ENCODE results near the gene MTHFD1L.

The MTHFD1L gene

DNA sequence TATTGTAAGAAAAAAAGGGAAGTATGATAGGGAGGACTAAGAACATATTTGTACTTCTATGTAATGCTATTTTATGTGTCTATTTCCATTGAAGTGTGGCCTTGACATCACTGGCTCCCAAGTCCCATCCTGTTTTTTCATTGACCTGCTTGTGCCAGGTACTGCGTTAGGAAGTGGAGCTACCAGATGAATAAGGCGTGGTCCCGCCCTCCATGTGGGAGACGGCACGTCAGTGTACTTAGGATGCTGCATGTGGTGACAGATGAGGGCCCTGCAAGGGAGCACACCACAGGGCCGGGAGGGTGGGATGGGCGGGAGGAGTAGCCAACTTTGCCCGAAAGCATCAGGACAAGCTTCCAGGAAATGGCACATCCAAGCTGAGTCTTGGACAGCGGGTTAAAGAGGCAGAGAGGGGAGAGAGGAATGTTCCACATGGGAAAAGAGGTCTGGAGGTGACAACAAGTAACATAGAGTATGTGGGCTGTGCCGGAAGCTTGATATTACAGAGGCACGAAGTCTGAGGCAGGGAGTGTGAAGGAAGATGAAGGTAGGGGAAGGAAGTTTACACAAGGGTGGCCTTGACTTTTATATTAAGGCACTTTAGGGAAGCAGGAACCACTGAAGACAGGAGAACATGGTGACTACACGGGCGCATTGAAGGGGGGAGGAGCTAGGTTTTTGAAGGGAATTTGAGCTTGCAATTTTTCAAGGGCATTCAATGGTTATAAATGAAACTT lies 140.6 kb downstream of the MTHFD1L start:
- Histone ChIP-seq H3K4me3 (no peak overlapping the region), H3K27ac (no peak overlapping the region)

DNA sequence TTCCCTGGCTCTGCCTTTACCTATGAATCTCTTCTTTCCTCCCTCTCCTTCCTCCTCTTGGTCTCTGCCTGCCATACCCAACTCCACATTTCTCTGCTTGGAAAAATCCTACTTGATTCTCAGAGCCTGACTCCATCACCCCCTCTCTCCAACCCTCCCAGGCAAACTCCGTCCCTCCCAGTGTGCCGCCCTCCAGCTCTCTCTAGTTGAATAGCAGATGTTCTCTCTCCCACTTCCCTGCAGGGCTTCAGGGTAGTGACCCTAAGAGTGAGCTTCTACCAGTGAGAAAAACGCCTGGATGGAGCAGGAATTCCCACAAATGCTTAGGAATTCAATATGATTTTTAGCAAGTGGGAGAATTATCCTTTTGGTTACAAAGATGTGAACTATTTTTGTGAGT lies 141.6 kb downstream of the MTHFD1L start:
- H3K27ac ChIP-seq, result no peak overlapping the region
- H3K4me3 ChIP-seq, result no peak overlapping the region

GRCh38 chr6:151007922-151008321 lies 142.4 kb downstream of the MTHFD1L start:
- no peak overlapping the region for H3K27ac ChIP-seq

GRCh38 chr6:151008425-151008824 lies 142.9 kb downstream of the MTHFD1L start:
- Histone ChIP-seq H3K4me3 (no peak overlapping the region), H3K27ac (no peak overlapping the region)

More at GRCh38 chr6:151007922-151008321, 142.4 kb downstream of the MTHFD1L start:
- H3K4me3 ChIP-seq, result no peak overlapping the region

DNA sequence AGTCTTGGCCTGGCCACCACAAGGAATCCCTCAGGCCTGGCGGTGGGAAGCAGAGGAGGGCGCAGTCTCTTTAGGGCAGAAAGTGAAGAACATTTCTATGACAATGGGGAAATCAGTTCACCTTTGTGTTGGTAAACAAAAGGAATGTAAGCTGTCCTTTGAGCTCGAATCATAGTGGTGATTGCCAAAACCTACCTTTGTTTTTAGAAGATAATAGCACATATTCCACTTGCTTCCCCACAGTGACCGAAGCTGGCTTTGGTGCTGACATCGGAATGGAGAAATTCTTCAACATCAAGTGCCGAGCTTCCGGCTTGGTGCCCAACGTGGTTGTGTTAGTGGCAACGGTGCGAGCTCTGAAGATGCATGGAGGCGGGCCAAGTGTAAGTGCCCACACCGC lies 144.1 kb downstream of the MTHFD1L start:
- H3K27ac ChIP-seq, result no peak overlapping the region

GRCh38 chr6:151010071-151010470 lies 144.6 kb downstream of the MTHFD1L start:
- Histone ChIP-seq H3K27ac (no peak overlapping the region), H3K4me3 (no peak overlapping the region)

More for the DNA sequence above, 144.1 kb downstream of the MTHFD1L start:
- no peak overlapping the region for H3K4me3 ChIP-seq

GRCh38 chr6:151012321-151013294 lies 147.1 kb downstream of the MTHFD1L start:
- H3K4me3 ChIP-seq, result no peak overlapping the region
- H3K27ac ChIP-seq, result no peak overlapping the region

DNA sequence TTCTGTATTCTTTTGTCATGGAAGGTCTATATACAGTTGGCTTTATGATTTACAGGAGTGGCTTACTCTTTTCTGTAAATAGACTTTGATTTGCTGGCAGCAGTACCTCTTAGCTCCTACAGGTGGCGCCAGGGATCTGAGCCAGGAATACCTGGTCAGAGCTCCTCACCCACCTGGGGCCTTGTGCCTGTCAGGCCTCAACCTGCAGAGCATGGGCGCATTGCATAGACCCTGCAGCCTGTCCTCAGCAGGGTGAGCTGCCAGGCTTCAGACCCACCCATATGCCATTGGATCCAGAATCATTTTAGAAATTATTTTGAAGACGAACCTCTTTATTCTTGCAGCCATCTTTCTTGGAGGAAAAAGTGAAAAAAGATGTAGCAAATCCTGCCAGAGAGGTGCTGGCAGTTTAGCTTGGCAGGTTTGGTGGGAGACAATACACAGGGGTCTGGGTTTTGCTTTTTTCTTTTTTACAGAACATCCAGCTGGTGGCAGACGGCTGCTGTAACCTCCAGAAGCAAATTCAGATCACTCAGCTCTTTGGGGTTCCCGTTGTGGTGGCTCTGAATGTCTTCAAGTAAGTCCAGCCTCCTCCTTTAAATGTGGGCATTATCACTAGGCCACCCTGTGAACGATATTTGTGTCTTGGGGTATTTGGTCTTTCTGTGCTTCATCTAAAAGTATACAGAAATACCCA lies 149.1 kb downstream of the MTHFD1L start:
- no peak overlapping the region for H3K4me3 ChIP-seq
- H3K27ac ChIP-seq, result peak overlapping the region in 5 of 21 experiments; percentile 38 to 58 (median 44)

DNA sequence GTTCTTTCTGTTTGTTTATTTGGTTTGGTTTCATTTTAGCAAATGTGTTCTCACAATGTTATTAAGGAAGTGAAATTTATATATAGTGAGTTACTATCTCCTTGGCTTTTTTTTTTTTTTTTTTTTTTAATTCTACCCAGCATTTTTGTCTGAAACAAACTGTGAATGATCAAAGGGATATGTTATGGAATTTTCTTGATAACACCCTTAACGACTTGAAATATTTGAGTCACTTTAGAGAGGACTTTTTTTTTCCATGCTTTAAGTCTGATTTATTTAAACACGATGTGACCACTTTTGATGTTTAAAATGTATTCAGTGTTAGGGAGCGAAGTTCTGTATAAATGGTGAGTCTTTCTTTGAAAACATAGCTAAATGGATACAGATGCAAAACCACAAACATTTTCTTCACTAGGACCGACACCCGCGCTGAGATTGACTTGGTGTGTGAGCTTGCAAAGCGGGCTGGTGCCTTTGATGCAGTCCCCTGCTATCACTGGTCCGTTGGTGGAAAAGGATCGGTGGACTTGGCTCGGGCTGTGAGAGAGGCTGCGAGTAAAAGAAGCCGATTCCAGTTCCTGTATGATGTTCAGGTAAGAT lies 149.7 kb downstream of the MTHFD1L start:
- no peak overlapping the region for H3K4me3 ChIP-seq
- peak overlapping the region in 5 of 21 experiments; percentile 38 to 58 (median 44) for H3K27ac ChIP-seq

- Histone ChIP-seq H3K4me3 (no peak overlapping the region), H3K27ac (no peak overlapping the region)
Observed at GRCh38 chr6:151016107-151016506, 150.6 kb downstream of the MTHFD1L start.

DNA sequence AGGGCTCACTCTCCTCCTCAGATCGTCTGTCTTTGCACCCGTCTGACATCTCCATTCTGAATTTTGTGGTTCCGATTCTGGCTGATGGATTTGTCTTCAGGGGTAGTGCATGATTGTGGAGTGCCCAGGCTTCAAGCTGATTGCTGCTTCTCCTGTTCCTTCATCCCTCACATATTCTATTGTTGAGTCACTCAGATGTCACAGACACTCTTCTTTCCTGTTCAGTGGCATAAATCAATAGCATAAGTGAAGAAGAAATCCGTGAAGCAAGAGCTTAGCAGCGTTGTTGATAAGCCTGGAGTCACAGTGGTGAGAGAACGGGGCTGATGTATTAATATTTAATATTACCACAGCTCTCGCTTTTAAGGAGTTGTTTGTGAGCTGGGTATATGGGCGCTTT lies 152.5 kb downstream of the MTHFD1L start:
- Histone ChIP-seq H3K4me3 (no peak overlapping the region), H3K27ac (no peak overlapping the region)

DNA sequence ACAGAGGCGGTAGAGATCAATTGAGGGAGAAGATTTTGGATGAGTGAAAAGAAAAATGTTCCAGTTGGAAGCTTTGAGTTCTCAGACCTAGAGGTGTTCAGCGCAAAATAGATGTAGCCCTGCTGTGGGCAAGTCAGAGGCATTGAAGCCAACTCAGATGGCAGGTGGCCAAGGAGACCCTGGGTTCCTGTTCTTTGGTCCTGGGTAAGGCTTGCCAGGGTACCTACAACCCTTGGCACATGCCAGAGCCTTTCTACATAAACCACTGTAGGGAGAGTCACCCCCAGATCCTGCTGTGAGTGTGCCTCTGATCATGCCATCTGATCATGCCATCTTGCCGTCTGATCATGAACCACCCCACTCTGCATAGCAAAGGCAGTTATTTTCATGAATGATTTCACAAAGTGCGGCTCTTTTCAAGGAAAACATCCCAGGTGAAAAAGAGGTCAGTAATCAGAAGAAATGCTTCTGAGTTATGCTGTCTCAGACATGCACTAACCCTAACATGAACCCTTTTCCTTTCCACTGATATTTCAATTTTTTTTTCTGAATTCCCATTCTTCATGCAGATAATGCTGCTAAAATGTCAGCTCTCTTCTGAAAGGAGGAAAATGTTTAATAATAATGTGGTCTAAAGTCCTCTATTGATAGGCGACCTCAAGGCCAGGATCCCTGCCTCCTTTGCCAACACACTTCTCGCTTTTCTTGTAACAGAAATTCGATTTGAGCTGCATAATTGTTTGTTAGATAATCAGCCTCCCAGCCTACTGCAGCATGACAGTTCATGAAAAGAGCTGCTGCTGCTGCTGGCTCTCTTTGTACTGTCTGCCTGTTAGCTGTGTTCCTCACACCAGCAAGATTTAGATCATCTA lies 153.6 kb downstream of the MTHFD1L start:
- no peak overlapping the region for H3K27ac ChIP-seq
- no peak overlapping the region for H3K4me3 ChIP-seq

DNA sequence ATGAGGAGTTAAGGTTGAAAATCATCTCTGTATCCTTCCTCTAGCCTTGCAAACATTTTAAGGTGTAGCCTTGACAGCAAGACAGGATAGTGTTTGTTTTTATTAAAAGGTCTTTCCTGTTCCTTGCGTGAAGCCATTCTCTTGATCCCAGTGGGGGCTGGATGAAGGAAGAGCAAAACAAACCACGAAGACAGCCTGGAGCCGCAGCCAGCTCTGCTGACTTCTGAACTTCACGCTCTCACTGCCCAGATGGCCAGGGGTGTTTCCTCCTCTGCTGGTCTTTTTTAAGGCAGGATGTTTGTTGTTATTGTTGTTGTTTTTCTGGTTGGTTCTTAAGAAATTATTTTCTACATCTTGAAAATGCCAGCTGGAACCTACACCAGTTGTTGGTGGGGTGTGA lies 156.4 kb downstream of the MTHFD1L start:
- no peak overlapping the region for H3K4me3 ChIP-seq
- peak overlapping the region in 1 of 21 experiments; percentile 23 for H3K27ac ChIP-seq

GRCh38 chr6:151022492-151022891 lies 157.0 kb downstream of the MTHFD1L start:
- Histone ChIP-seq H3K27ac (no peak overlapping the region), H3K4me3 (no peak overlapping the region)

GRCh38 chr6:151023342-151023741 lies 157.8 kb downstream of the MTHFD1L start:
- Histone ChIP-seq H3K4me3 (no peak overlapping the region), H3K27ac (no peak overlapping the region)

DNA sequence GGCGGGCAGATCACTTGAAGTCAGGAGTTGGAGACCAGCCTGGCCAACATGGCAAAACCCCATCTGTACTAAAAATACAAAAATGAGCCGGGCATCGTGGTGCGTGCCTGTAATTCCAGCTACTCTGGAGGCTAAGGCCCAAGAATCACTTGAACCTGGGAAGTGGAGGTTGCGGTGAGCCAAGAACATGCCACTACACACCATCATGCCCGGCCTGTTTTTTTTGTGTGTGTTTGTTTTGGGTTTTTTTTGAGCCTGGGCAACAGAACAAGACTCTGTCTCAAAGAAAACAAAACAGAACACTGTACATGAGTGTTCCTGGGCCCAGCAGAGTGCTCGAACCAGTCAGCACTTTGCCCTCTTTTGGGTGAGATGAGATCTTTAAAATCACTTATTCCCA lies 159.1 kb downstream of the MTHFD1L start:
- no peak overlapping the region for H3K4me3 ChIP-seq
- H3K27ac ChIP-seq, result no peak overlapping the region

DNA sequence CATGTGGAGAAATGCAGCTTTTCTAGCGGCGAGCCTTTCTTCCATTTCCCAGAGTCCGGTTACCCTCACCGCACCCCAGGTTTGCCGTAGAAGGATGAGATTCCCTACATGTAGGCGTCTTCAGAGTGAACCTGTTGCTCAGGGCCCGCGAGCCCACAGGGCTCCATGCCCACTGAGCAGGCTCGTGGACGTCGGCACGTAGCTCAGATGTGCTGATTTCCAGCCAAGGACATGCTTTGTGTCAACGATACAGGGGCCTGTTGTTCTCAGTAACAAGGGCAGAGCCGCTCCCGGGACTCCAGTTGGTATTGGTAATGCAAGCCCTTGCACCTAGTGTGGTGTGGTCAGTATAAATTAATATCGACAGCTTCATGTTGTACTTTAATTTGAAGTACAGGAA lies 159.6 kb downstream of the MTHFD1L start:
- Histone ChIP-seq H3K27ac (no peak overlapping the region), H3K4me3 (no peak overlapping the region)

DNA sequence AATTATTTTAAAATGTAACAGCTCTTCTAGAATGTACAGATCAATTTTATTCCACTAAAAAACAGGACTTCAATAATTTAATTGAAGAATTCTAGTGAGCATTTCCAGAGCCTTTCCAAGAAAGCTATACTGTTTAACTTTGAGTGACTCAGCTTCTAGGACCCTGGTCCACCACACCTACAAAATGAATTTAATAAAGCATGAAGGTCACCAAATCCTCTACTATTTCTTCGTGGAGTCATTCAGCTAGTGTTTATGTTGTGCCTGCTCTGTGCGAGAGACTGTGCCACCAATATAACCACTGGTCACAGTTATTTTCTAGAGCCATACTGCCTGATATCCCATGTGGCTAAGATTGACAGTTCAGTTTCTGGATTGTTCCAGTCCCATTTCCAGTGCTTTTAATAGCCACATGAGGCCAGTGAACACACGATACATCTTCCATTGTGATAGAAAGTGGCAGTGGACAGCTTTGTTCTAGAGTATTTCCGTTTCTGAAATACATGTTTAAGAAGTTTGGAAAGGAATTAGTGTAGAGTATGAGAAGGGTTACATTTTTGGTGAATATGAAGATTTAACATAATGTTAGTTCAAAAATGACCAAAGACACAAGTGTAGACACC lies 160.7 kb downstream of the MTHFD1L start:
- H3K4me3 ChIP-seq, result no peak overlapping the region
- H3K27ac ChIP-seq, result no peak overlapping the region

Measured in skin epidermis (tissue), 12 donors.